NCI-H226 (cell line): ENCODE measurements around the gene ZNF622.

Experiments
- DNase-seq: peaks from one replicate; pipeline ENCODE4 v3.0.0-alpha.2; 2015

Gene ZNF622, protein sequence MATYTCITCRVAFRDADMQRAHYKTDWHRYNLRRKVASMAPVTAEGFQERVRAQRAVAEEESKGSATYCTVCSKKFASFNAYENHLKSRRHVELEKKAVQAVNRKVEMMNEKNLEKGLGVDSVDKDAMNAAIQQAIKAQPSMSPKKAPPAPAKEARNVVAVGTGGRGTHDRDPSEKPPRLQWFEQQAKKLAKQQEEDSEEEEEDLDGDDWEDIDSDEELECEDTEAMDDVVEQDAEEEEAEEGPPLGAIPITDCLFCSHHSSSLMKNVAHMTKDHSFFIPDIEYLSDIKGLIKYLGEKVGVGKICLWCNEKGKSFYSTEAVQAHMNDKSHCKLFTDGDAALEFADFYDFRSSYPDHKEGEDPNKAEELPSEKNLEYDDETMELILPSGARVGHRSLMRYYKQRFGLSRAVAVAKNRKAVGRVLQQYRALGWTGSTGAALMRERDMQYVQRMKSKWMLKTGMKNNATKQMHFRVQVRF

DNA sequence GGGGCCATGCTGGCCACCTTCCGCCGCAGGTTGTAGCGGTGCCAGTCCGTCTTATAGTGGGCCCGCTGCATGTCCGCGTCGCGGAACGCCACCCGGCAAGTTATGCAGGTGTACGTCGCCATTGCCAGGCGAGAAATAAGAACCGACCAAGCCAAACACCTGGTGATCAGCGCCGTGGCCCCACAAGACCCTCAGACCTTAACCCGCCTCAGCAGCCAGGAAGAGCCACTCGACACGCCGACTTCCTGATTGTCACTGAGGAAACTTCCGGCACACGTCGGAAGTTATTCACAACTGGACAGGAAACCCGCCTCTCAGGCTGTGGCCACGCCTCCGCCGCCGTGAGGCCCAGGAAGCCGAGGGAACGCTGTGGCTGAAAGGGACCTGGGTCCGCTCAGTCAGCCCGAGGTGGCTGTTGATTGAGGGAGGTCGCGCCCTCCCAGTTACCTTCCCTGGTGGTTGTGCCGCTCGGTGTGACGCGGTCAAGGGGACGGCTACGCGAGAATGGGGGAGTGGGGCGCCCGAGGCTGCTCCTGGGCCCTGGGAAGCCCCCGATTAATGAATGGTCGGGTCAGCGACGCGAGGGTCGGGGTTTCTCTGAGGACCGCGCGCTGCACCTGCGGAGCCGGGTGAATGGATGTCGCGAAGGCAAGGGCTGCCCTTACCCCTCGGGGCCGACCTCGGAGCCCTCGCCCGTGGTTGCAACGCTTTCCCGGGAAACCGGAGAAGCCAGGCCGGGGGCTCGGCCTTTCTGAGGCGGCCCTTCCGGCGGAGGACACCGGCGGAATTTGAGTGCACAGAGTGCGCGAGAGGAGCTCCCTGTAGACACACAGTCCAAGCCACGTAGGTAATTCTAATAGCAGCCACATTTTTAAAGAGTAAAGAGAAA, at the start of gene ZNF622:
Gene ZNF622, minus strand, starts transcription at position 257 of the 889 bp plus-strand sequence. Its CDS starts 135 bp downstream, at position 122.
- peak; percentile 85 for DNase-seq

DNA sequence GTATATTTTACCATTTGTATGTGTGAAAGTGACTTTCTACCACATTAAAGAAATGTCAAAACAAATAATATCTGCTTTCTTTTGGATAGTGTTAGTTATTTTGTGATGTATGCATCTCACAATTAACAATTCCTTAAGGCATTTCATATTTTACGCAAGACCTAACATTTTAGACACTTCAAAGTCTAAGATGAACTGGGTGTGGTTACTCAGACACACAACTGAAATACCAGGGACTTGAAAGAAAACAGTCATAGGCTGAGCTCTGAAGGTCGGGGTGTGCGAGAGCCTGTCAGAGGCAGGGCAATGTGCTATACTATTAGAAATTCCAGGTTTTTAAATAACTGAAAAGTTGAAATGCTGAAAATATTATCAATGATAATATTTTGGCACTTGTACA, 44.5 kb upstream of the ZNF622 start:
- no peak for DNase-seq

- DNase-seq: peak; percentile 29
Measured at GRCh38 chr5:16508730-16509531, 43.3 kb upstream of the ZNF622 start.

- DNase-seq: no peak
Measured at GRCh38 chr5:16507716-16508115, 42.1 kb upstream of the ZNF622 start.

DNA sequence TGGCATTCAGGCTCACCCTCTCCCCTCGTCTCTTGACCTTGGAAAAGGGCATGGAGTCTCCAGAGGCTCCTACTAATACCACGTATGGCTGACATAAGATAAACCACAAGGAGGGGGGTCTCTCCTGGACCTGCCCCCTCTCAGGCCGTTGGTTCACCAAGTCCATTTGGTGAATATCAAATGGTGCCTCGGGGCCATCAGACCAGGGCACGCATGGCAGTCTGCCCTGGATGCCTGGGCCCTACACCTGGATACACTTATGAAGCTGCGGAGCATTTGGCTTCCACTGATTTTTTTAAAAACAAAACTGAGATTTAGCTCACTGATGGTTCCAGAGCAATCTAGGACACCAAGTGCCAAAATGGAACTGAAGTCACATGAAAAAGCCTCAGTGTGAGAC, 40.3 kb upstream of the ZNF622 start:
- DNase-seq: no peak

GRCh38 chr5:16505140-16505891, 39.7 kb upstream of the ZNF622 start:
- no peak for DNase-seq

DNA sequence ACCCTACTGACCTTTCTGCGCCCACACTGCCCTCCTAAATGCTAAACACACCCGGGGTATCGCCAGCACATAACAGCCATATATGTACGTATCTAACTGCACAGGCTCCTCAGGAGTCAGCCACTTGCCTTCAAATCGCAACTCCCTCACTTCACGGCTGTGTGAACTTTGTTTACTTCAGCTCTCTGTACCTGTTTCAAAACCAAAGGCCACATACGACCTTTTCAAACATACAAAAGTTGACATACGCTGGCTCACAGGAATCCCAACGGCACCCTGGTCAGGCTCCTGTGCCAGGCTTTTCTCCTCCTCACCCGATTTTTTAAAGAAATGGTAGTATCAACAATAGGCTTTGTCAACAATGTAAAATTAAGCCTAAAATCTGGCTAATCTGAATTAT, 39.0 kb upstream of the ZNF622 start:
- no peak for DNase-seq

- no peak for DNase-seq
Measured at GRCh38 chr5:16502866-16503265, 37.3 kb upstream of the ZNF622 start.

- no peak for DNase-seq
Measured at GRCh38 chr5:16500024-16500423, 34.4 kb upstream of the ZNF622 start.

DNA sequence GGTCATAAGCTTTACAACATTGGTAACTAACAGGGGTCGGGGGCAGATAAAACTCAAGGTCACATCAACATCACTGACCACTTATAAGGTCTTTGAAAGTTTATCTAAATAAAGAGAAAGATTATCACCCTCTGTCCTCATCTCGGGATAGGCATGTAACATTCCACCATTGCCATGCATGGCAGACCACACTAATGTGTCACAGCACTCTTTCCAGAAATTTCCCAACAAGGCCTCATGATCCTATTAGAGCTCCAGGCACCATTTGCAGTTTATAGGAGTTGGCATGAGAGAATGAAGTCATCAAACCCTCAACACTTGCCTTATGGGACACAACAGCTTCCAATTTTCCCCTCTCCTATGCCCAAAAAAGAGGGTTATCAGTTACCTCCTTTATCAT, 31.9 kb upstream of the ZNF622 start:
- DNase-seq: no peak

GRCh38 chr5:16493261-16493660, 27.7 kb upstream of the ZNF622 start:
- peak; percentile 19 for DNase-seq

DNA sequence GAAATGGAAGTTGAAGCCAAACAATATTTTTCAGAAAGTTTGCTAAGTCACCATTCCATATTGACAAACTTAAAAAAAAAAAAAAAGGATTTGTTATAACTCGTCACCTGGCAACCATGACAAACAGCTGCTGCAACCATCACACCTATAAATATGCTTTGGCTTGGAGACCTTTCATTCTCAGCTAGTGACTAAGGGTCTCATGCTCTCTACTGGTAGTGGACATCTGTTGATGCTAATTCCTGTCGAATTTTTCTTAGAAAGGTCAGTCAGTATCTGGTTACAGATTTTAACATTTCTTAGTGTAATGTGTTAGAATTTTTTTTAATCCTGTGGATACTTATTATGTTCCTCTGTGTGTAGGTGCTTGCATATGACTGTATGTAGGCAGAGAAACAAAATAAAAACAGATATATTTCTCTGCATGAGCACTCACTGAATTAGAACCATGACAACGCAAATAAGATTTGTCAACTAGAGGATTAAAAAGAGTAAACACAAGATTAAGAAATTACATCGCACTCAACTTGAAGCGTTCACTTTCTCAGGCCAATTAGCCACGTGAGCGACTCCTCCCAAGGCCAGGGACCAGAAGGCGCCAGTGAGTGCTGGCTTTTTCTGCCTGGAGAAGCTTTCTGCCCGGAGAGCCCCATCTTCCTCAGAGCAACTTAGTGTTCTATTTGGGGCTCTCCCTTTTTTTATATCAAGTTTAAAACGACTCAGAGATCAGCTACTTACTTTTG, 27.0 kb upstream of the ZNF622 start:
- DNase-seq: peak; percentile 22

DNA sequence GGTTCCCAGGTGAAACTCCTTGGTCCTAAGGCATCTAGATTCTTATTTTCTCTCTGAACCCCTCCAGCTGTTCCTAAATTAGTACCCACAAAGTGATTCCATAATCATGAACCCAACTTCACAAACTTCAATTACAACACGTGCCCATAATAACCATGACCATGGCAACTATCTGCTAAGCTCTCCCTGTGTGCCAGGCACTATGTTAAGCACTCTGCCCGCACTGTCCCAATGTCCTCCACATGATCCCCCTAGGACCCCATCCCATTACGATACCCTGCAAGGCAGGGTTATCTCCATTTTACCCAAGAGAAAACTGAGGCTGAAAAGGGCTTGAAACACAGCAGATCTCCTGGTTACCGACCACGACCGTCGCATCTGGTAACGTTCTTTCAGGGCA, 25.3 kb upstream of the ZNF622 start:
- no peak for DNase-seq

DNA sequence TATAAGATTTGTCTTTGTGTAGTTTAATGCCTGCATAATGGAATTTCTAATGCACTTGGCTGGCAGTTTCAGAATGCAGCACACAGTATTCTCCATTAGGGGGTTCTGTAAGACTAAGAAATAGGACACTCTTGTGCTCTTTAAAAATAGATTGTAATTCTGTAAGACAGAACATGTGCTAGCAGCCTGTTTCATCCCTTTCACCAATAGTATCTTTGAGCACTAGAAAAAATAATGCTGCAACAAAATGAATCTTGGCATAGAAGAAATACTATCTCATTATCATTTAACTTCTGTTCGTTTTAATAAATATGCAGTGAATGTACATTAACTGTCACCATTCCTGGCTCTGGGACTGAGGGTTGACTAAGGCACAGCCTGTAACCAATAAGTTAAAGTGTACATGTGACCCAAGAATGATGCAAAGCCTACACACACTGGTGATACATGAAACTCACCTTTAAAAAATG, 23.8 kb upstream of the ZNF622 start:
- no peak for DNase-seq

GRCh38 chr5:16487456-16487855, 21.9 kb upstream of the ZNF622 start:
- DNase-seq: no peak

DNA sequence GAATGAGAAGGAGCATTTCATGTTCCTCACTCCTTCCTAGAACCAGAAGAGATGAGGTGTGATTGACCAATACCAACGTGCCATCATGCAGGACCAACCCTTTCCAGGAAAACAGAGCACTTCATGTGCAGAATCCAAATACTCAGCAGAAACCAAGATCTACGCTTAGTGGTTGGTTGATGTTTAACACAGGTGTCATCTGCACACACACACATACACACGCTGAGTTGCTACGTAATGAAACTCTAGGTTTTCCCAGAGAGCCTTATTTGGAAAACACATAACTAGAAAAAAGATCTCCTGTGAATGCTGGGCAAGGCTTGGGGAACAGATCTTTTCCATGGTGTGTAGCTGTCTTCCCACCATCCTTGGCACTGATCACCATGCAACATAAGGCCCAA, 21.1 kb upstream of the ZNF622 start:
- no peak for DNase-seq

GRCh38 chr5:16485656-16486055, 20.1 kb upstream of the ZNF622 start:
- DNase-seq: no peak

GRCh38 chr5:16484081-16484480, 18.5 kb upstream of the ZNF622 start:
- DNase-seq: no peak

- DNase-seq: no peak
Measured at GRCh38 chr5:16483361-16483760, 17.8 kb upstream of the ZNF622 start.

- no peak for DNase-seq
Measured at GRCh38 chr5:16482891-16483290, 17.3 kb upstream of the ZNF622 start.

DNA sequence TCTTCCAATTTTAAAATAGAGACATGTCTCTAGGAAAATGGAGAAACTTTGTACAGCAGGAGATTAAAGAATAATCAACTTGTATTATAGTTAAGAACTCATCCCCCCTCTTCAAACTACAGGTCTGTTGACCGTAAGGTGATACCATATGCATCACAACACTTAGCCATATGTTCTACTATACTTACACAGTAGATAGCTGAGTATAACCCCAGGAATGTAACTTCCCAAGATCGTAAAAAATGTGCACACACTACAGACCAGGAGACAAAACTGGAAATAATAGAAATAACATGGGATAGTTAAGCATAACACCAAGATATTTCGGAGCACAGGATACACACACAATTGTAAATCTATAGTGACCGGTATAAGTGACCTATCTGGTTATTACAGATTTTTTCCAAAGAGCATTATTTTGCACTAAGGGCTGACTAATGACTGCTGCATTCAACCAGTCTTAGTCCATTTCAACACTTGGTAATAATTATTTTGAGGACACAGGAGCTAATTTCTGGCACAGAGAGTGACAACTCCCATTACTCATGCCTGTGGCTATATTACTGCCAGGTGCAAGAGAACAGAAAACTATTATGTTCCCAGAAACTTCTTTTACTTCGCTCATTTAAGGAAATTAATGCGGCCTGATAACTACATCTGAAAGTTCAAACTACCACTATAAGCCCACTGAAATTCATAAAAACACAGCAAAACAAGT, 15.4 kb upstream of the ZNF622 start:
- no peak for DNase-seq
